Effector CD4-positive, alpha-beta T cell (primary cell): ENCODE results near the gene RCBTB1.

Experiments used
- DNase-seq: peaks from one replicate; pipeline ENCODE4 v3.0.0-alpha.2; 2020

RCBTB1 gene

DNA sequence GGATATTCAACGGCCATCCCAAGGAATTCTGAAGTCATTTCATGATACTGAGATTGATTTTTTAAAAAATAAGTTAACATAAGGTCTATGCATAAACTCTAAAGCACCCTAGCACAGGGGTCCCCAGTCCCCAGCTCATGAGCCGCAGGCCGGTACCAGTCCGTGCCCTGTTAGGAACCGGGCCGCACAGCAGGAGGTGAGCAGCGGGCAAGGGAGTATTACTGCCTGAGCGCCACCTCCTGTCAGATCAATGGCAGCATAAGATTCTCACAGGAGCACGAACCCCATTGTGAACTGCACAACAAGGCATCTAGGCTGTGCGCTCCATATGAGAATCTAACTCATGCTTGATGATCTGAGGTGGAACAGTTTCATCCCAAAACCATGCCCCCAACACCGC lies 31.0 kb downstream of the RCBTB1 start:
- DNase-seq = no peak

GRCh38 chr13:49553888-49554287 lies 31.5 kb downstream of the RCBTB1 start:
- DNase-seq = no peak

GRCh38 chr13:49550942-49551644 lies 34.3 kb downstream of the RCBTB1 start:
- DNase-seq = no peak

- DNase-seq = no peak
These were observed 36.1 kb downstream of the RCBTB1 start for GRCh38 chr13:49549289-49549688.

DNA sequence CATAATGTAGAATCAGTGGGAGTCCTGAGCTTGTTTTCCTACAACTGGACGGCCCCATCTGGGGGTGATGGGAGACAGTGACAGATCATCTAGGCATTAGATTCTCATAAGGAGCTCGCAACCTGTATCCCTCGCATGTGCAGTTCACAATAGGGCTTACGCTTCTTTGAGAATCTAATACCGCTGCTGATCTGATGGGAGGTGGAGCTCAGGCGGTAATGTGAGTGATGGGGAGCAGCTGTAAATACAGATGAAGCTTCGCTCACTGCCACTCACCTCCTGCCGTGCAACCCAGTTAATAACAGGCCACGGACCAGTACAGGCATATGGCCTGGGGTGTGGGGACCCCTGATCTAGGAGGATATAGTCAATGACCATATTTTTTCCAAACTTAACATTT lies 38.8 kb downstream of the RCBTB1 start:
- no peak for DNase-seq

- DNase-seq = no peak
These were observed 39.7 kb downstream of the RCBTB1 start for GRCh38 chr13:49545661-49546060.

DNA sequence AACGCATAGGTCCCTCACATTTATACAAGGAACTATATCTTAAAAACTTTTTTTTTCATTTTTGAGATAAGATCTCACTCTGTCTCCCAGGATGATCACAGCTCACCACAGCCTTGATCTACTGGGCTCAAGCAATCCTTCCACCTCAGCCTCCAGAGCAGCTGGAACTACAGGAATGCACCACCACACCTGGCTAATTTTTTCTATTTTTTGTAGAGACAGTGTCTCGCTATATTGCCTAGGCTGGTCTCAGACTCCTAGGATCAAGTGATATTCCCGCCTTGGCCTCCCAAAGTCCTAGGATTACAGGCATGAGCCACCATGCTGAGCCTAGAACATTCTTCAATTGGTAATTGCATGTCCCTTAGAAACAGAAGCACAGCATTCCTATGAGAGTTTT lies 41.7 kb downstream of the RCBTB1 start:
- no peak for DNase-seq

DNA sequence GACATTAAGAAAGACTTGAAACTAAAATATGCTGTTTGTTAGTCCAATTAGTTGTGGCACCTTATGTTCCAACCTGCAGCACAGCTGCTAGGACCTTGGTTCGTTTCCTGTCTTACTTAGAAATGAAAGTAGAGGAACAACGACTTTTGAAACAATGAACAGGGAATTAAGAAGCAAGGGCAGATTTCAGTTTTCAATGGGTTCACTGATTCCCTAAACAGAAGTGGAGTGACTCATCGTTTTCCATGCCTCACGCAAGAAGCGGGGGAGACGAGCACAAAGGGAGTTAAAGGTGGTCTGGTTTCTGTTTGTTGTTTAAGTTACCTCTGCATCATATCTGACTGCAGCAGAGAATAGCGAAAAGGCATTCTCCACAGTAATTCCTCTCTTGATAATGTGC lies 44.8 kb downstream of the RCBTB1 start:
- DNase-seq = no peak

GRCh38 chr13:49539746-49540145 lies 45.6 kb downstream of the RCBTB1 start:
- no peak for DNase-seq

GRCh38 chr13:49539313-49539712 lies 46.0 kb downstream of the RCBTB1 start:
- DNase-seq = no peak

DNA sequence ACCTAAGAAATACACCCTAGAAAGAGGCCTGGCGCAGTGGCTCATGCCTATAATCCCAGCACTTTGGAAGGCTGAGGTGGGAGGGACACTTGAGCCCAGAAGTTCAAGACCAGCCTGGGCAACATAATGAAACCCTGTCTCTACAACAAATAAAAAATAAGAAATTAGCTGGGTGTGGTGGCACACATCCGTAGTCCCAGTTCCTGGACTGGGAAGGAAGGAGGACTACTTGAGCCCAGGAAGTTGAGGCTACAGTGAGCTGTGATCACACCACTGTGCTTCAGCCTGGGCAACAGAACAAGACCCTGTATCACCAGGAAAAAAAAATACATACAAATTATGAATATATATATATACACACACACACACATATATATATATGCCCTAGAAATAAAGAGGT lies 47.0 kb downstream of the RCBTB1 start:
- no peak for DNase-seq

DNA sequence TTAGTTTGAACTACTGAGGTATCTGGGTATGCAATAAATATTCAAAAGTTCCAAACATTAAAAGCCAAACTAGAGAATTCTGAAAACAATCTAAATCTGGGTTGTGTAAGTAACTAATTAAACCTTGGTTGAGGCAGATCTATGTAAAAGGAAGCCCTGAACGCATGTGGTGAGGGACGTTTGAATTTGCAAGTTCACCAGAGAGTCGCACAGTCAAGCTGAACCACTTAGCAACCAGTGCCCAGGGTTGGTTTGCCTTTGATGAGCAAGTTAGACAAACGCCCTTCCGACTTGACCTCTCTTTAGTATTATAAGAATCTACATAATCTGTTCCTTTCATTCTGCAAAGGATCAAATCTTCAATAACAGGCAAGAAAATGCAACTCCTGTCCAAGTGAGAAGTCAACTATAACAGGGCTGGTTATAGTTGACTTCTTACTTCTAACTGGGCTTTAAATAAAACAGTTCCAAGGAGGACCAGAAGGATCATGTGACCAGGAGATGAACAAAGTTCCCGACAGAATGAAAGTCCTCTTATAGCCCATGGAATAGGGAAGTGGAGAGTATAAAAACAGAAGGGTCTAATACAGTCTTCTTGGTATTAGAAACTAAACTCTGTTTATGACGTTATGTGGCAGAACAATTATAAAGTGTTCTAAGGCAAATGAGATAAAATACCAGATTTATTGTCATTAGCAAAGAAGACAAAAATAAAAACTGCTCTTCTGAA lies 49.0 kb downstream of the RCBTB1 start:
- no peak for DNase-seq

GRCh38 chr13:49533591-49534269 lies 51.6 kb downstream of the RCBTB1 start:
- no peak for DNase-seq

DNA sequence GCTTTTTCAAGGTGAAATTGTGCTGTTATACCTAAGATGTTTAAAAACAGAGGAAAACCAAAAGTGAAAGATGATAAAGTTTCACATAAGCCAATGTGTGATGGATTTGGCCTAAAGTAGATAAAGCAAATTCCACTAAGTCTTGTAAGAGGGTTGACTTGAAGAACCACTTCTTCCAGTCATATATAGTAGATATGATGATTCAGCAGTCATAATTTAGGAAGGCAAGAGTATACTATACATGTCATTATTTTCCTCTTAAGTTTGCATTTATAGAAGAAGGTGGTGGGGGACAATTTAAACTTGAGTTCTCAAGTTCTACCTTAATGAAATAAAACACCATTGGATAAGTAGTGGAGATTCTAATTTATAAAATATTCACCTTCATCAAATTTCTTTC lies 52.3 kb downstream of the RCBTB1 start:
- no peak for DNase-seq

GRCh38 chr13:49532593-49532992 lies 52.8 kb downstream of the RCBTB1 start:
- no peak for DNase-seq

DNA sequence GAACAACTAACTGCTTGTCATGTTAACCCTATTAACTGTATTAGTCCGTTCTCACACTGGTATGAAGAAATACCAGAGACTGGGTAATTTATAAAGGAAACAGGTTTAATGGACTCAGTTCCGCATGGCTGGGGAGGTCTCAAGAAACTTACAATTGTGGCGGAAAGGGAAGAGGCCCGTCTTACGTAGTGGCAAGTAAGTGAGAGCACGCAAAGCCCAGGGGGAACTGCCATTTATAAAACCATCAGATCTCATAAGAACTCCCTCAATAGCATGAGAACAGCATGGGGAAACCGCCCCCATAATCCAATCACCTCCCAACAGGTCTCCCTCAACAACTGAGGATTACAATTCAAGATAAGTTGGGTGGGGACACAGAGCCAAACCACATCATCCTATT lies 54.9 kb downstream of the RCBTB1 start:
- no peak for DNase-seq

DNA sequence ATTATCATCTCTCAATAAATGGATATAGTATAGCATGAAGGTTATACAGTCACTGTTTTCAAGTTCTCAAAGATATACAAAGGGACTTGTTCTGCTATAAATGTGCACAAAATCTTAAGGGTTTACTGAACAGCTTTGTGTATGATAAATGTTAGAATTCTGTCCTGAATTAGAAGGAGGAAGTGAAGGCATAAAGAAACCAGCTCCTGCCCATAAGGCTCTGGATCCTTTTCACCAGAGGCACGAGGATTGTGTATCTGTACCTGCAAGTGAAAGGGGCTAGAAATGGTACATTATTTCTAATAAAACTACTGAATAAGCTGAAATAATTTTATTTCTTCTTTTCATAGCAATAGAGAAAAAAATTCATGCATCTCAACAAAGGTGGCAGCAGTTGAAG lies 57.2 kb downstream of the RCBTB1 start:
- DNase-seq = no peak

GRCh38 chr13:49527123-49527522 lies 58.2 kb downstream of the RCBTB1 start:
- no peak for DNase-seq

DNA sequence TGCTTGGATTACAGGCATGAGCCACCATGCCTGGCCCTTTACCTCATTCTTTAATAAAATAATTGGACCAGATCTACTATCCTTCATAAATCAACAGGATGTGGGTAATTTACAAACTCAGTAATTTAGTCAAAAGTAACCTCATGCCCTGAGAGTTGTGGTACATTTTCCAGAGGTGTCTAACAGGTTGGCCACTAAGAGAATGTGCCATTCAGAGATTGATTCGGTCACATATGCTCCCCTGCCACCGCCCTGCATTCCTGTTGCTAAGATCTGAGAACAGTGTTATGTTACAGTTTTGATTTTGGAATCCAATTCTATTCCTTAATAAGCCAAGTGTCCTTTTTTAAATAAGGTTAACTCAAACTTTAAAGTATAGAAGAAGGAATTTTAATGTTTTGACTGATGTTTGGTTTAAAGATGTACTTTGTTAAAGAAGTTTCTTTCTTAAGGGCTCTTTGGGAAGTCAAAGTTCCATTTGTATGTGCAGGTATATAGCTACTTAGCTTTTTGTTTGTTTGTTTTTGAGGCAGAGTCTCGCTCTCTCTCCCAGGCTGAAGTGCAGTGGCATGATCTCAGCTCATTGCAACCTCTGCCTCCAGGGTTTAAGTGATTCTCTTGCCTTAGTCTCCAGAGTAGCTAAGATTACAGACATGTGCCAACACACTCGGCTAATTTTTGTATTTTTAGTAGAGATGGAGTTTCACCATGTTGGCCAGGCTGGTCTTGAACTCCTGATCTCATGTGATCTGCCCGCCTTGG lies 60.4 kb downstream of the RCBTB1 start:
- DNase-seq = no peak

GRCh38 chr13:49521224-49521623 lies 64.1 kb downstream of the RCBTB1 start:
- DNase-seq = no peak

GRCh38 chr13:49517461-49517860 lies 67.9 kb downstream of the RCBTB1 start:
- no peak for DNase-seq

DNA sequence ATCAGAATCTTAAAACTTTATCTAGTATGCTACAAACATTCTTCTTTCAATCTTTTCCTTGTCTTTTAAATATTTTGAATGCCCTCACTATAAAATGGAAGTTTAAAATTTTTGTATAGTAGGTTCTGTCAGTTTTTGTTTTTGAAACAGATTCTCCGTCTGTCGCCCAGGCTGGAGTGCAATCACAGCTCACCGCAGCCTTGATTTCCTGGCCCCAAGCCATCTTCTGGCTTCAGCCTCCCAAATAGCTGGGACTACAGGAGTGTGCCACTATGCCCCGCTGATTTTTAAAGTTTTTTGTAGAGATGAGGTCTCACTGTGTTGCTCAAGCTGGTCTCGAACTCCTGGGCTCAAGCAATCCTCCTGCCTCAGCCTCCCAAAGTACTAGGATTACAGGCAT lies 68.9 kb downstream of the RCBTB1 start:
- DNase-seq = no peak

DNA sequence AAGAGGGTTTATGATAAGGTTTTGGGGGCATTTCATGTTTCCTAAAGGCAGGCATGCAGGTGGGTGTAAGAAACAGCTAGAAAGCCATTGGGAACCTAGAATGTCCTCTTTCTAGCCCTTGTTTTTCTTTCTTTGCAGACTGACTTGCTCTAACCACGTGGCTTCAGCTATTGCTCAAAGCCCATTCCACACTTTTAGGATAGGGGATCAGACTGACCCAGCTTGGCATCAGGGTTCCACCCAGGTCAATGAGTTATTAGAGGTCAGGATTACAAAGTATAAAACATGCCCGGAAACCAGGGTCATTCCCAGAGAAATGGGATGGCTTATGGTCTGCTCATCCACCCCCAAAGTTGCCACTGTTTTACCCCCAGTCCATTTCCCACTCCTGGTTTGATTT lies 72.8 kb downstream of the RCBTB1 start:
- no peak for DNase-seq
